NOMO-1 (cell line): ENCODE measurements around the gene PTCRA.

Experiments
- DNase-seq, 2 experiments: peaks; one replicate each; lab custom pipeline; 2025; ENCODE audit not compliant: unreplicated experiment in 2 of 2; lab: John Stamatoyannopoulos, UW

Gene PTCRA

DNA sequence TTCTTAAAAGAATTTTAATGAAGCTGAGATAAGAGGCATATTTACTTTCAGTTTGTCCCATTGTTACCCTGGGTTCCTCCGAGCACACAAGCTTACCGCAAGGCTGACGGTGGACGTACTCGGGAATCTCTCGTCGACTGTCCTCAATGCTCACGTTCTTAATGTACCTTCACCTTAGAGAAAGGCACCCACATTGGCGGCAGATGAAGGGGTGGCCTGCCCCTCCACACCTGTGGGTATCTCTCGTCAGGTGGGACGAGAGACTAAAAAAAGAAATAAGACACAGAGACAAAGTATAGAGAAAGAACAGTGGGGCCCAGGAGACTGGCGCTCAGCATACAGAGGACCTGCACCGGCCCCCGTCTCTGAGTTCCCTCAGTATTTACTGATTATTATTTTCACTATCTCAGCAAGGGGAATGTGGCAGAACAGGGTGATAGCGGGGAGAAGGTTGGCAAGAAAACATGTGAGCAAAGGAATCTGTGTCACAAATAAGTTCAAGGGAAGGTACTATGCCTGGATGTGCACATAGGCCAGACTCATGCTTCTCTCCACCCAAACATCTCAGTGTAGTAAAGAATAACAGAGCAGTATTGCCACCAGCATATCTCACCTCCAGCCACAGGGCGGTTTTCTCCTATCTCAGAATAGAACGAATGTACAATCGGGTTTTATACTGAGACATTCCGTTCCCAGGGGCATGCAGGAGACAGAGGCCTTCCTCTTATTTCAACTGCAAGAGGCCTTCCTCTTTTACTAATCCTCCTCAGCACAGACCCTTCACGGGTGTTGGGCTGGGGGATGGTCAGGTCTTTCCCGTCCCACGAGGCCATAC, 13.2 kb upstream of the PTCRA start:
- peak in 1 of 2 experiments; percentile 27 for DNase-seq

DNA sequence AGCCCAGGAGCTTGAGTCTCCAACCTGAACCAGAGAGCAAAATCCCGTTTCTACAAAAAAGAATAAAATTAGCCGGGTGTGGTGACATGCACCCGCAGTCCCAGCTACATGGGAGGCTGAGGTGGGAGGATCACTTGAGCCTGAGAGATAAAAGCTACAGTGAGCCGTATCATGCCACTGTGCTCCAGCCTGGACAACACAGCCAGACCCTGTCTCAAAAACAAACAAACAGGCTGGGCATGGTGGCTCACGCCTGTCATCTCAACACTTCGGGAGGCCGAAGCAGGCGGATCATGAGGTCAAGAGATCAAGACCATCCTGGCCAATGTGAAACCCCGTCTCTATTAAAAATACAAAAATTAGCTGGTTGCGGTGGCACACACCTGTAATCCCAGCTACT, 11.4 kb upstream of the PTCRA start:
- no peak for DNase-seq

DNA sequence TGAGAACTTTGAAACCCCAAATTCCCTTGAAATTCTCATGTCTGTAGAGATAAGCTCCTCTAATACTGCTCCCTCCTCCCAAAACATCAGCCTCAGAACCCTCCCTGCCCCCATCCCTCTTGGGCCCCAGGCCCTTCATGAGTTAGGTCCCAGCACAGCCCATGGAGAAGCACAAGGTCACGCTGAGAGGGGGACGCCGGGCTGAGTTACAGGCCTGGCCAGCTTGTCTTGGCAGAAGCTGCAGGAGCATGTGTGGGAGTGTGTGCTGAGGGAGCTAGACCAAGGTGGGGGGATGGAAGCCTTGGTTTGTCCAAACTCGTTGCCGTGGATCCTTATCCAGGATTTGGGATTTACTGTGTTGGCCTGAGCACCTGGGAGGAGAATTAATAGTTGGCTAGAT, 8.5 kb upstream of the PTCRA start:
- no peak for DNase-seq

DNA sequence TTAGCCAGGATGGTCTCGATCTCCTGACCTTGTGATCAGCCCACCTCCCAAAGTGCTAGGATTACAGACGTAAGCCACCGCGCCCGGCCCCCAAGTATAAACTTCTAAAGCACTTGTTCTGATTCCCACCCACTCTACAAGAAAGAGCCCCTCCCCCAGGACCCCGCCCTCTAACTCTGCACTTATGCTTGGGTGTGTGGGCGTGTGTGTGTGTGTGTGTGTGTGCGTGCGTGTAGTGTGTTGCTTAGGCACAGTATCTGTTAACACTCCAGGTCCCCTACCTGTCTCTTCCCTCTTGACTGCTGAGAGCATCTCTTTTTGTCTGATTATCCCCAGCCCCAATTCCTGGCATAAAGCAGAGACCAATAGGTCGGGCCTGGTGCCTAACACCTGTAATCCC, 6.0 kb upstream of the PTCRA start:
- DNase-seq, result no peak

DNA sequence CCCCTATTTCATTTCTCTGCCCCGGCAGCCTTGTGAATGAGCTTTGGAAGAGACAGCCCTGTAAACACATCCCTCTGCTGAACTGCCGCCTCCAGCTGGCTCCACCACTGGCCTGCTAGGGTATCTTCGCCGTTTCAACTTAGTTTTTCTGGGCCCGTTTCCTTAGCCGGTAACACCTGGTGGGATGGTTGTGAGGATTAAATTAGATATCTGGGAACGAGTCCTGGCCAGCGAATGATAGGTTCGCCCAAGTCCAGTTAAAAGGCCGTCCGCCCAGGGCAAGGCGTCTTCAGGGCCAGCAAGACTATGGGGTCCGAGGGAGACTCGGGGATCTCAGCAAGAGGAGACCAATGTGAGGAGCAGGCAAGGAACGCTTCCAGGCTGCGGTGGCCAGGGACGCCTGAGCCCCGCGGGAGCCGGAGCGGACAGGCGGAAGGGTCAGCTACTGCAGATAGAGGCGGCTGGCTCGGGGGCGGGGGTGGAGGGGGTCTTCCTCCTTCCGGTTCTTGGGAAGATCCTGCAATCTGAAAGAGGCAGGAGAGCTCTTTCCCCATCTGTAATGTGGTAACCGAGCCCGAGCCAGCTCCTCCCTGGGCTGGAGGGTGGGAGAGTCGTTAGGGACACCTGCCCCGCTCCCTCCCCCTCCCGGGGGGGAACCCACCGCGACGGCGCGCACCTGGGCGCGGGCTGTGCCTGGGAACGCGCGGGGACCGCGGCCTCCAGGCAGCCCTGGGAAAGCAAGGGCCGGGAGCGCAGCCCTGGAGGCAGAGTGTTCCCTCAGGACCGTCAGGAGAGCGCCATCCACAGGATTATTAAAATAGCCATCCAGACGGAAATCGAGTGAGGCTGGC, 4.5 kb upstream of the PTCRA start:
- DNase-seq, result no peak

DNA sequence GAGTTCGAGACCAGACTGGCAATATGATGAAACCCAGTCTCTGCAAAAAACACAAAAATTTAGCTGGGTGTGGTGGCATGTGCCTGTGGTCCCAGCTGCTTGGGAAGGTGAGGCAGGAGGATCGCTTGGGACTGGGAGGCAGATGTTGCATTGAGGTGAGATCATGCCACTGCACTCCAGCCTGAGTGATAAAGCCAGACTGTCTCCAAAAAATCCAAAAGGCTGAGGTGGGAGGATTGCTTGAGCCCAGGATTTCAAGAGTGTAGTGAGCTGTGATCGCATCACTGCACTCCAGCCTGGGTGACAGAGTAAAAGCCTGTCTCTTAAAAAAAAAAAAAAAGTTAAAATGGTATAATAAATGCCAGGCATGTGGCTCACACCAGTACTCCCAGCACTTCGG, 1.3 kb upstream of the PTCRA start:
- DNase-seq, result no peak

DNA sequence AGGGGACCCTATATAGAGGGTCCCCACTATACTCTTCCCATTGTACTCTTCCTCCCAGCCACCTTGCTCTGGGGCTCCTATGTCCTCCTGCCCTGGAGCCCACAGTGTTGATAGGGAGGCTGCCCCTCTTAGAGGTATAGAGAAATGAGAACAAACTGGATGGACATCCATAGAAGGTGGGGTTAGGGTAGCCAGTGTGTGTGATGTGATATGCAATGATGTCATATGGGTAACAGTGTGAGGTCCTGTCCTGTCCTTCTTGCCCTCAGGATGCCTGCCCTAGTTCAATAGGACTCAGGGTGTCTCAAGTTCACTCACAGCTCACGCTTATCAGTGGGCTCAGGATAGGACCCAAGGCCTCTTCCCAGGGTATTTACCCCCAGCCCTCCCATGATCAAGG, 435 bp downstream of the PTCRA start:
- no peak for DNase-seq

DNA sequence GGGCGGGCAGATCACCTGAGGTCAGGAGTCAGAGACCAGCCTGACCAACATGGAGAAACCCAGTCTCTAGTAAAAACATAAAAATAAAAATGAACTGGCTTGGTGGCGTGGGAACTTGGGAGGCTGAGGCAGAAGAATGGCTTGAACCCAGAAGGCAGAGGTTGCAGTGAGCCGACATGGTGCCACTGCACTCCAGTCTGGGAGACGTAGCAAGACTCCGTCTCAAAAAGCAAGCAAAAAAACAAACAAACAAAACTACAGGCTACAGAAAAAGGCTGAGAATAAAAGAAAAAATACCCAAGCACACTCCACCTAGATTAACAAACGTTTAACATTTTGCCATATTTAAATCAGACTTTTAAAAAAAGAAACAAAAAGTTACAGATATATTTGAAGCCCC, 5.9 kb downstream of the PTCRA start:
- no peak for DNase-seq

DNA sequence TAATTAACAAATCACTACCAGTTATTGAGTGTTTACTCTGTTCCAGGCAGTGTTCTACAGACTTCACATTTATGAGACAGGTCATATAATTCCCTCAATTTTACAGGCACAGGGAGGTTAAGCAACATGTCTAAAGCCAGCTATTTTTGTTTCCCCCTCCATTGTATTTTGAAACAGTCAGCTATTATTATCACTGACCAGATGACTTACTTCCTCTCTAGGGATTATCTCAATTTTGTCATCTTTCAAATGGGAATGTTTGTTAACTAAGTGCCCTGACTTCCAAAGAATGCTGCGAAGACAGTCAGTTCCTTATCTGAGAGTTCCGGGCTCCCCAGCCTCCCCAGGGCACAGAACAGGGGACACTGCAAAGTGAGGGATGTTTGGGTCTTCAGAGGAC, 7.8 kb downstream of the PTCRA start:
- DNase-seq, result peak; percentile 66 to 84

DNA sequence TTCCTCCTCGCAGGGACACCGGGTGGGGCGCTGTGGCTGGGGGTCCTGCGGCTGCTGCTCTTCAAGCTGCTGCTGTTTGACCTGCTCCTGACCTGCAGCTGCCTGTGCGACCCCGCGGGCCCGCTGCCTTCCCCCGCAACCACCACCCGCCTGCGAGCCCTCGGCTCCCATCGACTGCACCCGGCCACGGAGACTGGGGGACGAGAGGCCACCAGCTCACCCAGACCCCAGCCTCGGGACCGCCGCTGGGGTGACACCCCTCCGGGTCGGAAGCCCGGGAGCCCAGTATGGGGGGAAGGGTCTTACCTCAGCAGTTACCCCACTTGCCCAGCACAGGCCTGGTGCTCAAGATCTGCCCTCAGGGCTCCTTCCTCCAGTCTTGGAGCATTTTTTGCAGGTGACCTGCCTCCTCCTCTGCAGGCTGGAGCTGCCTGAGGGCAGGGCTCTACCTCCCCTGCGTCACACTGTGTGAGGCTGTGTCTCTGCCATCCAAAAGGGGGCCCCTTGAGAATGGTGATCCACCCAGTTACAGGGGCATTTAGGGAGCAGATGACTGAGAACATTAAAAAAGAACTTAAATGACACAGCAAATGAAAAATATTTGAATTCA, 9.5 kb downstream of the PTCRA start:
- DNase-seq, result no peak

DNA sequence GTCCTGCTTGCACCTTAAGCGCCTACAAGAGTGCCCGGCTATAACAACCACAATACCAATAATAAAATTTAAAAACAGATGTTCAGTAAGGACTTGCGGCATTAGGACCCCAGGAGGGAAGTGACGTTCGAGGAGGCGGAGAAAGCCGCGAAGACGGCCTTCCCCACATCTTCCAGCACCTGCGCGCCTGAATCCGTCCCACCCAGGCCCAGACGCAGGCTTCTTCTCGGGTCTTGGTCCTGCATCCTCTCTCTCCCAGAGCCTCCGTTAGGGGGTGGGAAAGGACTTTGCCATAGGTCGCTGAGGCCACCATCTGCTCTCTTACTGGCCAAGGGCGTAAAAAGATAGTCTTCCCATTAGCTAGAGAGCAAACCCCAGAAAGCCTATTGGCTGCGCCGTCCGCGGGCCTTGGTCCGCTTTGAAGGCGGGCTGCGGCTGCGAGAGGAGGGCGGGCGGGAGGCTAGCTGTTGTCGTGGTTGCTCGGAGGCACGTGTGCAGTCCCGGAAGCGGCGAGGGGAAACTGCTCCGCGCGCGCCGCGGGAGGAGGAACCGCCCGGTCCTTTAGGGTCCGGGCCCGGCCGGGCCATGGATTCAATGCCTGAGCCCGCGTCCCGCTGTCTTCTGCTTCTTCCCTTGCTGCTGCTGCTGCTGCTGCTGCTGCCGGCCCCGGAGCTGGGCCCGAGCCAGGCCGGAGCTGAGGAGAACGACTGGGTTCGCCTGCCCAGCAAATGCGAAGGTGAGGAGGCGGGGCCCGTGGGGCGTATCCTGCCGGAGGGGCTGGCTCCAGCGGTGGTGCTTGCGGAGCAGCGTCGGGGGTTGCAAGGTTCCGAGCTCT, 13.3 kb downstream of the PTCRA start, which contains the start of gene CNPY3:
TSS of gene CNPY3 (plus strand) at position 495 of the 835 bp plus-strand sequence. CDS start at position 586, 91 bp downstream.
- DNase-seq, result peak; percentile 97

DNA sequence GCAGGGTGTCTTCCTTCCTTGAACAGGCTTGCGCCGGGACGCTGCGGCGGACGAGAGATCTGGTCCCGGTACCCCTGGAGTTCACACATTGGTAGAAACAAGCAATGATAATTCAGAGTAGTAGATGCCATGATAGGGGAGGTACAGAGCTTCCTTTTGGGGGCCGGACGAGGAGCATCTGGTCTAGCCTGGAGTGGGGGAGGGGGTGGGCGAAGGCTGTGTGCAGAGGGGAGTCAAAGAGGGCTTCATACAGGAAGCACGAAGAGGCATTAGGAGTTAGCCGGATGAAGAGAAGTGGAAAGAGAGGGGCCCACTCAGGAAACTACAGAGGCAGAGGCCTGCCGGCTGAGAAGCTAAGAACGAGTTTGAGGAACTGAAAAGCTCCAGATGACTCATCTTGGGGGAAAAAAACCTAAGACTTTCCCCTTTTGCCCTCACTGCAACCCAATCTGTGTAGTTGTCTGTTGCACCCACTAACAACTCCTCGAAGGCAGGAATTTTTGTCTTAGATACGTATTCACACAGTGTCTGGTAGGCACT, 14.0 kb downstream of the PTCRA start:
- DNase-seq, result peak; percentile 91 to 95

DNA sequence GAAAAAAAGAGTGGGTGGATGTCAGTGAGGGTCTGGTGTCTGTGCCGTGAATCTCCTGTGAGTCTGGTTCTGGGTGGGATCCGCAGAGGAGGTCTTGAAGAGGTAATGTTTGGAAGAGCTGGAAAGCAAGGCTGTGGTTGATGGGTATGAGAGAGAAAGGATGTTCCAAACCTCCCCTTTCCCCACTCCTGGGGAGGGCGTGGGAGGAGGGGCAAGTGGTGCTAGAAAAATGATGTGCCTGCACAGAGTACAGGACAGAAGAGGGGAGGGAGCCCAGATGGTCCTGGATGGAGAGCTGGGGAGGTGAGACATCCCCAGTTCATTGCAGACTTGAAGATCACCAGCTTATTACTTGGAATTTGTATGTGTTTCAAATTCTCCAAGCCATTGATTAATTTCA, 16.6 kb downstream of the PTCRA start:
- no peak for DNase-seq

DNA sequence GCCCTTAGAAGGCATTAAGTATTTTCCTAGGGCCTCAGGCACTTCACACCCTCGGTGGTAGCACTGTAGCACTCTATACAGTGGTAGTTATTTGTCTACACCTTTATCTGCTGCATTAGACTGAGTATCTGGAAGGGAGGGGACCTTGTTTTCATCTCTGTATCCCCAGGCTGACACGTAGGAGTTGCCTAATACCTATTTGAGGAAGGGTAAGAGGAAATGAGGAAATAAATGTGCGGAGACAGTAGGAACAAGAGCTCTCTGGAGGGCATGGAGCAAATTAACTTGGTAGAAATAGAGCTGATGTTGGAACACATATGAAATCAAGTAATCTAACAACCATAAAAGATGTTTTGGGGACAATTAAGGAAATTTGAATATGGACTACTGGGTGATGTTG, 17.4 kb downstream of the PTCRA start:
- peak; percentile 58 to 92 for DNase-seq

DNA sequence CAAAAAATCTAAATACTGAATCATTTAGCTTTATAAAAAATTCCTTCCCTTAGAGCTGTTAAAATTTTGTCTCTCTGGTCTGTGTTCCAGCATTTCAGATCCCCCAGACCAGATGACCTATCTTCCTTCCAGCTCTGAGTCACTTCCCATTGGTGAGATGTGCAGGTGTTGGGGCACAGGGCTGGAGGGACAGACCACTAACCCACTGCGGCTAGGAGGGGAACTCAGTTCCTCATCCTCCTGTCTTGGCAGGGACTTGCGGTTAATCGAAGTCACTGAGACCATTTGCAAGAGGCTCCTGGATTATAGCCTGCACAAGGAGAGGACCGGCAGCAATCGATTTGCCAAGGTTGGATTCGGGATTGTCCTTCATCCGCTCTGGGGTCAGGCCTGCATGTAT, 19.5 kb downstream of the PTCRA start:
- peak in 1 of 2 experiments; percentile 26 for DNase-seq

DNA sequence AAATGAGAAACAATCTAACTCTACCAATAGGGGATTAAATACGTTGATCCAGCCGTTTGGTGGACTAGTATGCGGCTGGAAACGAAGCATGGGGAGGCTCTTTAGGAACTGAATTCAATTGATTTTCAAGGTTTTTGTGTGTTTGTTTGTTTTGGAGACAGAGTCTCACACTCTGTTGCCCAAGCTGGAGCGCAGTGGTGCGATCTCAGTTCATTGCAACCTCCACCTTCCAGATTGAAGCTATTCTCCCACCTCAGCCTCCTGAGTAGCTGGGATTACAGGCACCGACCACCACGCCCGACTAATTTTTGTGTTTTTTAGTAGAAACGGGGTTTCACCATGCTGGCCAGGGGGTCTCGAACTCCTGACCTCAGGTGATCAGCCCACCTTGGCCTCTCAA, 20.5 kb downstream of the PTCRA start:
- no peak for DNase-seq

DNA sequence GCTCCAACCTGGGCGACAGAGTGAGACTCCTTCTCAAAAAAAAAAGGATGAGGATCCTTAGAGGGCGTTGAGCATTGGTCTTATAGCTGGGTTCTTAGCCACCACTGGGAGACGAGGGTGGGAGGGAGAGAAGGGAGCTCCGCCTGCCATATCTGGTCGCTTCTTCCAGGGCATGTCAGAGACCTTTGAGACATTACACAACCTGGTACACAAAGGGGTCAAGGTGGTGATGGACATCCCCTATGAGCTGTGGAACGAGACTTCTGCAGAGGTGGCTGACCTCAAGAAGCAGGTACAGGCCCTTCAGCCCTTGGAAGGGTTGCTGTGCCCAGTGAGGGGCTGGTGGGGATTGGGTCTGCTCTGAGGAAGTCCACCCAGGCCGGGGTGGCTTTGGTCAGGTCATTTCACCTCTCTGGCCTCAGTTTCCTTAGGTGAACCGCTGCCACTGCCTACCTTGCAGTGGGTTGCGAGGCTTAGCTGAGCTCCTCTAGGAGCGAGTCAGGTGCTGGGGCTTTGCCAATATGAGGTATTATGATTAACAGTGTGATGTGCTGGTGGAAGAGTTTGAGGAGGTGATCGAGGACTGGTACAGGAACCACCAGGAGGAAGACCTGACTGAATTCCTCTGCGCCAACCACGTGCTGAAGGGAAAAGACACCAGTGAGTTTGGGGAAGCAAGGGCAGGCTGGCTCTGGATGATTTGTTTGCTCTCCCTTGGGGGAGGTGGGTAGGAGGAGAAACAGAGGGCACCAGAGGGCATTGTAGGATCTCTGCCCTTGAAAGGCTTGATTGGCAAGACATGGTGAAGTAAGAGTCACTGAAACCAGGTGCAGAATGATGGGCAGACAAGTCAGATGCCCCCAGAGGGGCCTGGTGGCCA, 21.9 kb downstream of the PTCRA start:
- DNase-seq, result no peak

DNA sequence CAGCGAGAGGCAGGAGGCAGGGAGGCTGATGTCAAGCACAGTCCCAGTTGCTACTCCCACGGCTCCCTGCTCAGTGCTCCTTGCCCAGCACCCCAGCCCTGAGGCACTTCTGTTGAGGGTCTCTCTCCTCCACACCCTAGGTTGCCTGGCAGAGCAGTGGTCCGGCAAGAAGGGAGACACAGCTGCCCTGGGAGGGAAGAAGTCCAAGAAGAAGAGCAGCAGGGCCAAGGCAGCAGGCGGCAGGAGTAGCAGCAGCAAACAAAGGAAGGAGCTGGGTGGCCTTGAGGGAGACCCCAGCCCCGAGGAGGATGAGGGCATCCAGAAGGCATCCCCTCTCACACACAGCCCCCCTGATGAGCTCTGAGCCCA, 22.6 kb downstream of the PTCRA start:
- no peak for DNase-seq
